Medulla oblongata (tissue), 1 donor: Measurements from ENCODE around the gene BSCL2.
A peak's percentile ranks its signal among the peaks of the same experiment; 100 is the strongest.
"Not testable (repeated sequence)": the region's sequence is repeated elsewhere in the genome, so short reads cannot be mapped to it uniquely, and the experiment has no call there.

Experiments
- DNase-seq: peaks from one replicate; pipeline ENCODE4 v3.0.0-alpha.2; 2015; ENCODE audit errors: extremely low spot score

BSCL2 gene

DNA sequence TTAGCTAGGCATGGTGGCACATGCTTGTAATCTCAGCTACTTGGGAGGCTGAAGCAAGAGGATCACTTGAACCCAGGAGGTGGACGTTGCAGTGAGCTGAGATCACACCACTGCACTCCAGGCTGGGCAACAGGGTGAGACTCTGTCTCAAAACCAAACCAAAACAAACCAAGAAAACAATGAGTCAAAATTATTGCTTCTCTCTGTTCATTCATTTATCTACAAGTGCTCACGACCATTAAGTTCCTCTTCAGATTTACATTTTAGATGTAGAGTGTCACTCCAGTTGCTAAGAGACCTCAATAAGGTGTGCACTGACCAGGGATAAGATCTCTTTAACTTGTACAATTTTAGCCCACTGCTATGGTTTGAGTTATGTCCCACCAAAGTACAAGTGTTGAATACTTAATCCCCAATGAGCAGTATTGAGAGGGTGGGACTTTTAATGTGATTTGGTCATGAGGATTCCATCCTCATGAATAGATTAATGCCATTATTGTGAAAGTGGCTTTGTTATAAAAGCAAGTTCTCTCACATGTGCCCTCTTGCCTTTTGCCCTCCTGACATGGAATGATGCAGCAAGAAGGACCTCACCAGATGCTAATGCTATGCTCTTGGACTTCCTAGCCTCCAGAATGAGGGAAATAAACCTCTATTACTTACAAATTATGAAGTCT, 12.2 kb upstream of the BSCL2 start:
- no peak for DNase-seq

- DNase-seq, result no peak
Observed at GRCh38 chr11:62716816-62717215, 9.6 kb upstream of the BSCL2 start.

DNA sequence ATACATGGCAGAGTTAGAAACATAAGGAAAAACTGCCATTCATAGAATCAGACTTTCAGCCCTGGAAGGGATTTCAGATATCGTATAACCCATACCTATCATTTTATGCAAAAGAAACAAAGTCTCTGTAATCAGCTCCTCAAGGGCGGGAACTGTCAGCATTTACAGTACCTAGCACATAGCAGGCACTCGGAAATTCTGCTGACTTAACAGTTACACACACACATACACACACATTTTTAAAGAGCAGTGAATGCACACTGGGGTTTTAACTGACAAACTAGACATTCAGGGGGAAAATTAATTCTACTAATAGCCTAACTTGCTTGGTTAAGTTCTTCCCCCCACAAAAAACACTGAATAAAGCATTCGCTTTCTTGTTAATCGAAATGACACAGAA, 9.0 kb upstream of the BSCL2 start:
- no peak for DNase-seq

GRCh38 chr11:62715150-62716130, 8.2 kb upstream of the BSCL2 start:
- no peak for DNase-seq

DNA sequence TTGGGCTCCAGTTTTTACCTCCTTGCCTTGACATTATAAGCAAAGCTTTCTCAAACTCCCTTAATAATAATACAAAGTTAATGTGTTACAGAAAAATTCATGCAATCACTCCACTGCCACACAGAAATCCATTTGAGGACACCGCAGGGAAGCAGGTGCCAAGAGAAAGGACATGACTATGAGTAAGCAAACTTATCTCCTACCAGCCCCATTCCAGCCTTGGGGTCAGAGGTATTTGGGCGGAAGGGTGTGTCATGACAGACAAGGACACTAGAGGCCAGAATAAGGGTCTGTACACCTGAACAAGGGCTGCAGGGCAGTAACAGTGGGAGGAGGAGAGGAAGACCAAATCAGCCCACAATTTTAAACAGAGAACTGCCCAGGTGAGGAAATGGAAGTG, 6.1 kb upstream of the BSCL2 start:
- no peak for DNase-seq

DNA sequence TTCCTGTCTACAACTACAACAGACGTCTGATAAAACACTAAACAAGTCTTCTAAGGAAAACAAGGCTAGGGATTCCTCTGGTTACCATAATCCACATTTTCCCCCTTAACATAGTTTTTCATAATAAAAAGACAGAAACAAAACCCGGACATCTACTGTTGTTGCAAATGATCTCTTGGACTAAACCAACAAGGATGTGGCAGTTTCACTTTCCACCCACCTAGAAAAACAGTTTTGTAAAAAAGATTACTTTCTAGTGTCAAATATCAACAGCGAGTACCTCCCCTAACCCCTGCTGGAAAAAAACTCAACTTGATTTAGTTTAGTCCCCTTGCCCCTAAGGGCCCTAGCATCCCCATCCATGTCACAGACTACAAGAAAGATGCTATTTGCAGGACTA, 5.6 kb upstream of the BSCL2 start:
- DNase-seq, result no peak

GRCh38 chr11:62712276-62712812, 5.1 kb upstream of the BSCL2 start:
- no peak for DNase-seq

DNA sequence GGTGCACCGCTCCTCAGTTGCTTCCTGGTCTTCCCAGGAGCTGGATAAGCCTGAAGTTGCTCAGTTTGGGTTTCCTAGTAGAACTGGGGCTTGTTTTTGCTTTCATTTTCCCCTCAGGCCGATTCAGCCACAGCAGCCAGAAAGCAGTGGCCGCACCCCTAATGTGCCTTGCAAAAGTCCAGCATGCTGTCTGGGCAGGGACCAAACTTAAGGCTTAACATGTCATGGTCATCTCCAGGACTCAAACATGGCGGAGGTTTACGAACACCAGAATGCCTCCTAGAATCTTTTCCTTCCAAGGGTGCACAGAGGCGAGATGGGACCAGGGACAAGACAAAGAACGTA, 2.7 kb upstream of the BSCL2 start:
- DNase-seq, result no peak

DNA sequence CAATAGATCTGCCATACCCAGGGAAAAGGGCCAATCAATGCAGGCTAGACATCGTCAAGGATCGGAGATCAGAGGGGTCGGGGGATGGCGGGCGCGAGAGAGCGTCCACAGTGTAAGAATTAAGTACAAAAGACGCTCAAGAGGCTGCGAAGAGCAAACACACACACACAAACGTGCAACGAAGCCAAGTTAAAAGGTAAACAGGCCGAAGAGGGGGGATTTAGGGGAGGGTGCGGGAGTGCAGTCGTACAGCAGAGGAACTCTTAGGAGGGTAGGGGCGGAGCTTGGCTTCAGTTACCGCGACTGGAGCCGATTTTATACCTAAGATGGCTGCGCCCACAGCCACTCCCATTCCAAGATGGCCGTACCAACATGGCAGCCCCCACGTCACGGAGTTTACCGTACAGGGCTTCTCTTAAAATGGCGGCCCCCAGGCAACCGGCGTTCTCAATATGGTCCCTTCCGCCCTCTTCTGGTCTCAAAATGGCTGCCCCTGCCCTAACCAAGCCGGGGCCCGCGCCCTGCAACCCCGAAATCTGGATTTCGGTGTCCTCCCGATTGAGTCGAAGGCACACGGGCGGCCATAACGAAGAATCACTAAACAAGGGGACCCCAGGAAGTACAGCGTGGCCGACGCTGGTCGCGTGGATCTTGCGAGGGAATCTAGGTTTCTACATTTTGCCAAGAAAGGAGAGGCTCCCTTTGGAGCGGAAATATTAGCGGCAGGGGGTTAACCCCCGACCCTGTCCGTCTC, 2.2 kb upstream of the BSCL2 start:
- peak; percentile 98 for DNase-seq

GRCh38 chr11:62708793-62709192, 1.6 kb upstream of the BSCL2 start:
- DNase-seq, result no peak

DNA sequence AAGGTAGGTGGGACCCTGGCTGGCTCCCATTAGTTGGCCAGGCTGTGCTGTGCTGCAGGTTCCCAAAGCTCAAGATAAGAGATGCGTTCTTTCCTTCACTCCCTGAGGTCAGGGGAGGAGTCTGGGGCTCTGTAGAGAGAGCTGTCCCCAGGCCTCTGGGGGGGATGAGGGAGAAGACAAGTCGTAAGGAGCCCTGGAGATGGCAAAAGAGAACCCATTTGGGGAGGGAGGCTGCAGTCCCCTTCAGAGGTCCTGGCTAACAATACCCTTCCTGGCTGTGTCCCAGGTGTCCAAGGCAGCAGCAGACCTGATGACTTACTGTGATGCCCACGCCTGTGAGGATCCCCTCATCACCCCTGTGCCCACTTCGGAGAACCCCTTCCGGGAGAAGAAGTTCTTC, 1.2 kb upstream of the BSCL2 start:
- no peak for DNase-seq

- no peak for DNase-seq
Observed at GRCh38 chr11:62706850-62707247, 375 bp downstream of the BSCL2 start.

- DNase-seq, result peak; percentile 96
Observed at GRCh38 chr11:62705880-62706849, 1.1 kb downstream of the BSCL2 start.

- no peak for DNase-seq
Observed at GRCh38 chr11:62705413-62705812, 1.8 kb downstream of the BSCL2 start.

- not testable (repeated sequence) for DNase-seq
Observed at GRCh38 chr11:62703921-62704320, 3.3 kb downstream of the BSCL2 start.

- DNase-seq, result no peak
Observed at GRCh38 chr11:62702246-62702645, 5.0 kb downstream of the BSCL2 start.

- DNase-seq, result peak; percentile 90
Observed at GRCh38 chr11:62694455-62695167, 12.6 kb downstream of the BSCL2 start.

- DNase-seq, result not testable (repeated sequence)
Observed at GRCh38 chr11:62693624-62694023, 13.6 kb downstream of the BSCL2 start.

DNA sequence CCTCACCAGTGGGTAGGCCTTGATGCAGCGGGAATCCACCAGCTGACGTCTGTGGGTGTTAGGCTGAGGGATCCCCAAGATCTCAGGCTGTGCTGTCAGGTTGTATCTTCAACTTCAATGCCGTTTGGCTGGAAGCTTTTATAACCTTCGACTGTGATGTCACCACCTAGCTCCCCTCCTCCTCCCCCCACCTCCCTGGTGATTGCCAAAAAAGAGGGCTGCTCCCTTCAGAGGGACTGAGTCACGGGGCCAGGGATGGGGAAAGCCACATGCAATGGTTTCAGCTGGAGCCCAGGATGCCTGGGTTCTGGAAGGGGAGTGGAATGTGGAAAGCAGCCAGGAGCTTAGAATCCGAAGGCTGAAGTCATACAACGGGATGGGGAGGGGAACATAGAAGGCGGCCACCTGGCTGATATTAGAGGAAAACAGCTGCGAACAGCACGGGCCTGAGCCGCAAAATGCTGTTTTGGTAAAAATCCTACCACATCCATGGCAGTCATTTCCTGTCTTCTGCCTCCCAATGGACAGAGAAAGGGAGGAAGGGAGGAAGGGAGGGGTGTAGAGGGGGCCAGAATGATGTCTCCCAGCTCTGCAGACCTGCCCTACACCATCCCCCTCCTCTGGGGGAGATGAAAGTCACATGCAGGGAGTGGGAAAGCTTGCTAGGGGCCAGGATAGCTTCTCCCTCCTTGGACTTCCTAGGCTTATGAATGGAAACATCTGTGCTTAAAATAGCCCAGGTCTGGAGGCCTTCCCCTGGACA, 17.6 kb downstream of the BSCL2 start, which contains the start of gene LRRN4CL:
TSS of gene LRRN4CL (minus strand) at position 110 of the 763 bp plus-strand sequence. CDS start 1,022 bp downstream, outside the sequence.
- no peak for DNase-seq
